Endodermal cell (in vitro differentiated cells): ENCODE results near the gene TAX1BP1. TPM values are rescaled to one million over a fixed set of nuclear protein-coding genes. Genes with fewer than 3 reads are reported as not detected.

Source experiments
- DNase-seq: peaks from one replicate; pipeline ENCODE4 v3.0.0-alpha.2; 2017
- H3K27ac ChIP-seq: 2 replicates; pipeline ENCODE4 v1.5.1; 2013; ENCODE audit warnings: mild to moderate bottlenecking, low read depth, low read length, moderate library complexity
- H3K27me3 ChIP-seq: 2 replicates; pipeline ENCODE4 v1.6.1; 2013; ENCODE audit warnings: mild to moderate bottlenecking, low read length, moderate library complexity; ENCODE audit not compliant: insufficient read depth, control insufficient read depth, poor library complexity, severe bottlenecking
- H3K36me3 ChIP-seq: 2 replicates; pipeline ENCODE4 v1.7.0; 2013; ENCODE audit warnings: mild to moderate bottlenecking, low read length, moderate library complexity; ENCODE audit not compliant: control insufficient read depth, insufficient read depth
- H3K4me1 ChIP-seq: one replicate; pipeline ENCODE4 v1.7.0; 2013; ENCODE audit warnings: low read length; ENCODE audit not compliant: control insufficient read depth, insufficient read depth
- H3K4me3 ChIP-seq: 2 replicates; pipeline ENCODE4 v1.5.1; 2013; ENCODE audit warnings: mild to moderate bottlenecking, low read length, moderate library complexity
- H3K9ac ChIP-seq: 2 replicates; pipeline ENCODE4 v1.6.1; 2013; ENCODE audit warnings: mild to moderate bottlenecking, low read length, moderate library complexity; ENCODE audit not compliant: poor library complexity, severe bottlenecking; ENCODE audit errors: extremely low read depth
- H3K9me3 ChIP-seq: 2 replicates; pipeline ENCODE4 v1.6.1; 2013; ENCODE audit warnings: mild to moderate bottlenecking, low read length, moderate library complexity; ENCODE audit not compliant: control insufficient read depth
- H3K27ac Mint-ChIP-seq: 2 replicates; pipeline ENCODE4 v1.8.0; 2020; ENCODE audit warnings: mixed read lengths
- H3K27me3 Mint-ChIP-seq: 2 replicates; pipeline ENCODE4 v1.8.0; 2021; ENCODE audit warnings: mild to moderate bottlenecking, mixed read lengths; ENCODE audit not compliant: insufficient read depth
- H3K36me3 Mint-ChIP-seq: 2 replicates; pipeline ENCODE4 v1.8.0; 2020; ENCODE audit warnings: low read depth, mixed read lengths
- H3K4me1 Mint-ChIP-seq: 2 replicates; pipeline ENCODE4 v1.8.0; 2020; ENCODE audit warnings: mixed read lengths
- H3K4me3 Mint-ChIP-seq: 2 replicates; pipeline ENCODE4 v1.8.0; 2020; ENCODE audit warnings: mild to moderate bottlenecking, moderate library complexity, mixed read lengths
- H3K9me3 Mint-ChIP-seq: 2 replicates; pipeline ENCODE4 v1.8.0; 2020; ENCODE audit warnings: mild to moderate bottlenecking, mixed read lengths
- WGBS, 2 experiments: methylation state at CpG; one replicate each; pipeline versions ENCODE4 v1.1.5 to v1.1.7; 2013; ENCODE audit warnings: missing lambda C conversion rate in 2 of 2, mixed read lengths in 1 of 2; ENCODE audit not compliant: insufficient coverage in 1 of 2, insufficient read length in 1 of 2; 5-methylcytosine and 5-hydroxymethylcytosine counted together
- total RNA-seq, 2 donors: library from RNA; stranded (reverse); fragmentation: NEBNext Ultra II Directional in 1 of 2; extraction: Animal tissue kit (Norgen Biotek cat#: 25700) in 1 of 2; gene quantifications; 2 replicates in 1 of 2; 3 replicates in 1 of 2; pipeline ENCODE4 v1.2.1, GENCODE V29; 2021
- TF ChIP-seq, protein P1 (sequence below): fragments of 200-600 bp; sonication (generic); conservative IDR thresholded peaks from 2 replicates; pipeline ENCODE4 v1.5.0; 2021; ENCODE audit warnings: antibody characterized with exemption, mild to moderate bottlenecking

The TAX1BP1 gene
- total RNA-seq, 2 donors from 2014 or later: 100 to 114 TPM

DNA sequence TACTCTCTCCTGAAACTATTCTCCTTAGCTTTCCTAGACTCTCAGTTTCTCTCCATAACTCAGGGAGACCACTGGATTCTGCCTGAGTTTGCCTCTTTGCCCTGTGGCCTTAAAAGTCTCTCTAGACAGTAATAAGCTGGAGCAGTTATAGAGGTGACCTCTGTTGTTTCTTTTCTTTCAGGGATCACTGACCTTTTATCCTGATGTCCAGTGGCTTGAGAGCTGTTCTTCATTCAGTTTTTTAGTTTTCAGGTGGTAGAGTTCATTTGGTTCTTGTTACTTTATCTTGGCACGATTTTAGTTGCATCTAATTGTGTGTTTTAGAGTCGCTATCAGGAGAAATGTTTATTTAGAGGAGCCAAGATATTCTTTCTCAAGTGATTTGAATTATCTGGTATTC, 37.7 kb downstream of the TAX1BP1 start:
- TF ChIP-seq, protein P1, sequence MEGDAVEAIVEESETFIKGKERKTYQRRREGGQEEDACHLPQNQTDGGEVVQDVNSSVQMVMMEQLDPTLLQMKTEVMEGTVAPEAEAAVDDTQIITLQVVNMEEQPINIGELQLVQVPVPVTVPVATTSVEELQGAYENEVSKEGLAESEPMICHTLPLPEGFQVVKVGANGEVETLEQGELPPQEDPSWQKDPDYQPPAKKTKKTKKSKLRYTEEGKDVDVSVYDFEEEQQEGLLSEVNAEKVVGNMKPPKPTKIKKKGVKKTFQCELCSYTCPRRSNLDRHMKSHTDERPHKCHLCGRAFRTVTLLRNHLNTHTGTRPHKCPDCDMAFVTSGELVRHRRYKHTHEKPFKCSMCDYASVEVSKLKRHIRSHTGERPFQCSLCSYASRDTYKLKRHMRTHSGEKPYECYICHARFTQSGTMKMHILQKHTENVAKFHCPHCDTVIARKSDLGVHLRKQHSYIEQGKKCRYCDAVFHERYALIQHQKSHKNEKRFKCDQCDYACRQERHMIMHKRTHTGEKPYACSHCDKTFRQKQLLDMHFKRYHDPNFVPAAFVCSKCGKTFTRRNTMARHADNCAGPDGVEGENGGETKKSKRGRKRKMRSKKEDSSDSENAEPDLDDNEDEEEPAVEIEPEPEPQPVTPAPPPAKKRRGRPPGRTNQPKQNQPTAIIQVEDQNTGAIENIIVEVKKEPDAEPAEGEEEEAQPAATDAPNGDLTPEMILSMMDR: no peak

DNA sequence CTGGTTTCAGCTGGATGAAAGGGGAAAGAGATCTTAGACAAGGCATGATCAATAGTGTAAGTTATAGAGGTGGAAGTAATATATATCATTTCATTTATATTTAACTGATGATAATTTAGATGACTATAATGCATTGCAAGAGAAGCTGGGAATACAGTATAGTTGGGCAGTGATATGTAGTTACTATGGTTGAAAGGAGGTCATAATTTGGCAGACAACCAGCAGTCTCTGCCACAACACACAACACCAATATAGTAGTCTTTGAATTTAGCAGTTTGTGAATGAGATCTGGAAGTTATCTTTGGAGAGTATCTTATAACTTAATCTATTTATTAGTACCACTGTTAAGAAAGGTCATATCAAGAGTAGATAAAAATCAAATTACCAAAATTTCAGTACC, 39.9 kb downstream of the TAX1BP1 start:
- peaks cover 4% of the 10 kb centered on the region for H3K36me3 Mint-ChIP-seq
- no peak overlapping the region for H3K4me3 ChIP-seq
- no peak overlapping the region for H3K4me3 Mint-ChIP-seq
- TF ChIP-seq, protein P1: no peak
- H3K4me1 ChIP-seq: no peaks in the 10 kb centered on the region
- H3K36me3 ChIP-seq: peaks cover 9% of the 10 kb centered on the region
- H3K27ac ChIP-seq: no peak overlapping the region
- DNase-seq: no peak
- H3K27ac Mint-ChIP-seq: no peak overlapping the region
- H3K27me3 ChIP-seq: no peaks in the 10 kb centered on the region
- no peaks in the 10 kb centered on the region for H3K27me3 Mint-ChIP-seq
- H3K9me3 Mint-ChIP-seq: no peaks in the 10 kb centered on the region
- H3K4me1 Mint-ChIP-seq: peaks cover 9% of the 10 kb centered on the region
- no peaks in the 10 kb centered on the region for H3K9me3 ChIP-seq
- H3K9ac ChIP-seq: no peak overlapping the region

More for the DNA sequence above, 37.7 kb downstream of the TAX1BP1 start:
- Histone ChIP-seq H3K4me1 (no peaks in the 10 kb centered on the region), H3K4me3 (no peak overlapping the region), H3K27ac (no peak overlapping the region), H3K9ac (no peak overlapping the region), H3K27me3 (no peaks in the 10 kb centered on the region), H3K9me3 (no peaks in the 10 kb centered on the region), H3K36me3 (peaks cover 14% of the 10 kb centered on the region)
- no peak for DNase-seq
- Mint-ChIP-seq H3K27ac (no peak overlapping the region), H3K27me3 (no peaks in the 10 kb centered on the region), H3K36me3 (peaks cover 4% of the 10 kb centered on the region), H3K4me1 (peaks cover 9% of the 10 kb centered on the region), H3K4me3 (no peak overlapping the region), H3K9me3 (no peaks in the 10 kb centered on the region)
- 93% methylated on average over 2 of the region's 2 CpGs; no CpG with 5 or more reads in 1 of the 2 experiments for WGBS, 2 experiments

DNA sequence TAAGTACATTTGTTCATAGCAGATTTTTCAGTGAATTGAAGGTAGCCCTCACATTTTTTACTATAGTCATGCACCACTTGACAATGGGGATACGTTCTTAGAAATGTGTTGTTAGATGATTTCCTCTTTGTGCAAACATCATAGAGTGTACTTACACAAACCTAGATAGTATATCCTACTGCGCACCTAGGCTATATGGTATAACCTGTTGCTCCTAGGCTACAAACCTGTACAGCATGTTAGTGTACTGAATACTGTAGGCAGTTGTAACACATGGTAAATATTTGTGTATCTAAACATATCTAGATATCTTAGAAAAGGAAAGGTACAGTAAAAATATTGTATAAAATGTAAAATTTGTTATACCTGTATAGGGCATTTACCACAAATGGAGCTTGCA, 41.2 kb downstream of the TAX1BP1 start:
- Histone ChIP-seq H3K36me3 (peaks cover 15% of the 10 kb centered on the region), H3K27ac (no peak overlapping the region), H3K27me3 (no peaks in the 10 kb centered on the region), H3K4me1 (no peaks in the 10 kb centered on the region), H3K9ac (no peak overlapping the region), H3K4me3 (no peak overlapping the region), H3K9me3 (no peaks in the 10 kb centered on the region)
- Mint-ChIP-seq H3K36me3 (peaks cover 10% of the 10 kb centered on the region), H3K4me3 (no peak overlapping the region), H3K27me3 (no peaks in the 10 kb centered on the region), H3K4me1 (peaks cover 9% of the 10 kb centered on the region), H3K27ac (no peak overlapping the region), H3K9me3 (no peaks in the 10 kb centered on the region)
- no peak for DNase-seq
- TF ChIP-seq, protein P1: no peak
- WGBS, 2 experiments: 60 to 100% methylated on average over 1 to 2 of the region's 2 CpGs
